Measurements from ENCODE around the gene NT5M. TPM values are rescaled to one million over a fixed set of nuclear protein-coding genes. Genes with fewer than 3 reads are reported as not detected.

The NT5M gene
- total RNA-seq, 4 donors from 2014 or later = 1.3 to 3.5 (median 2.3) TPM

DNA sequence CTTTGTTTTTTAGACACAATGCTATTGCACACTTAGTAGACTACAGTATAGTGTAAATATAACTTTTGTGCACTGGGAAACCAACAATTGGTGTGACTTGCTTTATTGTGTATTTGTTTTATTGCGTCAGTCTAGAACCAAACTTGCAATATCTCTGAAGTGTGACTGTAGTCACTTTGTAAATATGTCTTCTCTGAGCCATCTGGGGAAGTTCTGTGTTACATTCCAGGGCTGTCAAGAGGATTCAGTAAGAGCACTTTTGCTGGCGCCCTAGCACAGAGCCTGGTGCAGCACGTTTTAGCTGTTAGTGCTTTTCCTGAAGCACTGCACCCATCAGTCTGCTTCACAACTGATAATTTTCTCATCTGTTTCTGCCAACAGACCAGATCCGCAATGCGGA lies 73.2 kb downstream of the NT5M start:
- DNase-seq (ENCODE audit: low spot score) (no peak), ATAC-seq (ENCODE audit: low FRiP score) (no peak)
- no peak for TF ChIP-seq CTCF (IDR thresholded peaks at IDR 0.05)

GRCh38 chr17:17377071-17377967 lies 74.1 kb downstream of the NT5M start:
- TF ChIP-seq CTCF (IDR thresholded peaks at IDR 0.05) = no peak
- DNase-seq (ENCODE audit: low spot score) (no peak), ATAC-seq (ENCODE audit: low FRiP score) (no peak)

GRCh38 chr17:17379197-17379991 lies 76.2 kb downstream of the NT5M start:
- ATAC-seq (ENCODE audit: low FRiP score) (no peak), DNase-seq (ENCODE audit: low spot score) (no peak)
- no peak for TF ChIP-seq CTCF (IDR thresholded peaks at IDR 0.05)

DNA sequence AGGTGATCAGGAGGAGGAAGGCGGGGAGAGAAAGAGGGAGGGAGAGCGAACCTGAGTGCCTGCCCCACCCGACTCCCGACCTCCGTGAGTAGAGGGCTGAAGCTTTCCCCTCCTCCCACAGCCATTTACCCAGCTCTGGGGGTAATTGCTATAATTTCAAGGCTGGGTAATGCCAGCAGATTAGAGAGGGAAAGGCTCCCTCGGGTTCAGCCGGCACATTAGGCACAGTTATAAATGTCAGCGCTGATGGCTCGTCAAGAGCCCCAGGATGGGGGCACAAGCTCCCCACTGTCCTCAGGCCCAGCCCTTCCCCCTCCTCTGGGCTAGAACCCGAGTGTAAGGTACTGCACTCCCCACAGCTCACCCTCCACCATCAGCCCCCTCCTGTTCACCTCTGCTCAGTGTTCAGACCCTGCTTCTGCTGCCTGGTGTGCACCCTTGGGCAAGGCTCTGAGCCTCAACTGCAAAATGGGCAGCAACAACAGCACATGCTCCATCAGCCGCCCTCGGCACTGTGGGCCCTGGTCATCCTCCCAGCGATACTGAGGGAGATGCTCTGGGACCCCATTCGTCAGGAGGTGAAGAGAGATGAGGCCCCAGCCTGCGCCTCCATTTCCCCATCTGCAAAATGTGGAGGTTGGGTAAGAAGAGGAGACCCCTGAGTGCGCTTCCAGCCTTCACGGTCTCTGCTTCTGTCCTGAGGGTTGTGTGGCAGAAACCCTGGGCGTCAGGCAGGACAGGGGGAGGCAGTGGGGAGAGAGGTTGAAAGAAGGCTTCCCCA lies 77.2 kb downstream of the NT5M start:
- no peak for DNase-seq (ENCODE audit: low spot score)
- ATAC-seq (ENCODE audit: low FRiP score) = no peak
- no peak for TF ChIP-seq CTCF (IDR thresholded peaks at IDR 0.05)

DNA sequence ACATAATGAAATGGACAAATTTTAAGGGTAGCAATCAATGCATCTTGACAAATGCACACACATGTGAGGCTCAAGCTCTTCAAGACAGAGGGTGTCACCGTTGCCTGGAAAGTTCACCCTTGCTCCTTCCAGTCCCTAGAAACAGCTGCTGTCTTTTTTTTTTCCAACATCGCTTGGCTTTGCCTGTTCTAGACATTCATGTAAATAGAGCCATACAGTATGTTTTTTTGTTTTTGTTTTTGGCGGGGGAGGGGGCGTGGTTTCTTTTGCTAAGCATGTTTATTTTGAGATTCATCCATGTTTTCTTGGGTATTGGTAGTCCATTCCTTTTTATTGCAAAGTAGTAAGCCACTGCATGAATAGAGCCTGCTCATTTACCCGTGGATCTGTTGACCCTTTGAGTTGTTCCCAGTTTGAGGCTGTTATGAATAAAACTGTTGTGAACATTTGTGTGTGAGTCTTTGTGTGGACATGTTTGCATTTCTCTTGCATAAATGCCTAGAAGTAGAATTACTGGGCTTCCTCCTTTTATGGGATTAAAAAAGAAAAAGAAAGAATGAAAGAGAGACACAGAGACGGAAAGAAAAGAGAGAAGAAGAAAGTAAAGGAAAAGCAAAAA lies 78.4 kb downstream of the NT5M start:
- TF ChIP-seq CTCF (IDR thresholded peaks at IDR 0.05) = no peak
- ATAC-seq (ENCODE audit: low FRiP score) = no peak
- DNase-seq (ENCODE audit: low spot score) = no peak

GRCh38 chr17:17382065-17382459 lies 78.9 kb downstream of the NT5M start:
- ATAC-seq (ENCODE audit: low FRiP score) (no peak), DNase-seq (ENCODE audit: low spot score) (no peak)
- no peak for TF ChIP-seq CTCF (IDR thresholded peaks at IDR 0.05)

Measured in omental fat pad (tissue), 4 donors.